K562 (cell line): ENCODE results near the gene CRIP3. TPM values are rescaled to one million over a fixed set of nuclear protein-coding genes. Genes with fewer than 3 reads are reported as not detected.

Source experiments
- ATAC-seq: fragments of 200-7000 bp; cut with Tn5 transposase; 3 replicates; pipeline ENCODE4 v1.9.1; 2020; ENCODE audit warnings: moderate library complexity
- BruUV-seq: library from RNA; stranded (reverse); fragments of 400-500 nt; replicated peaks from 2 replicates; lab custom pipeline; 2021; lab: Mats Ljungman, UMichigan
- CTCF ChIA-PET: fragments of 300-600 bp; formaldehyde crosslinking; extraction: SDS; loops from one replicate; lab custom pipeline; 2021; ENCODE audit warnings: low intra/inter-chr PET ratio; lab: Yijun Ruan, JAX
- POLR2A ChIA-PET: fragments of 300-600, 350-650 bp; sonication (Branson Sonifier 250); formaldehyde crosslinking; extraction: SDS; loops from one replicate; lab custom pipeline; 2021; ENCODE audit warnings: antibody characterized with exemption, inconsistent platforms; lab: Yijun Ruan, JAX
- DNase-seq, 4 experiments: peaks; one replicate each; pipeline versions ENCODE4 v3.0.0 to v3.0.0-alpha.2; 2011 to 2018; ENCODE audit warnings: low spot score in 3 of 4, mixed read lengths in 3 of 4; ENCODE audit errors: extremely low read depth in 1 of 4
- FAIRE-seq: peaks from 2 replicates; lab custom pipeline; 2011; peaks lifted over from hg19 to GRCh38; lab: Jason Lieb, UNC
- H2AFZ ChIP-seq: 2 replicates; pipeline ENCODE4 v1.6.0; 2011; ENCODE audit warnings: low read depth, low read length, control low read depth, inconsistent platforms
- H3K27ac ChIP-seq: fragments of 200-600 bp; 3 replicates; pipeline ENCODE4 v1.8.0; 2011; ENCODE audit warnings: low read depth, mild to moderate bottlenecking, control low read depth, inconsistent platforms, low read length, moderate library complexity, mixed read lengths; ENCODE audit errors: extremely low read depth
- H3K27me3 ChIP-seq, 2 experiments: fragments of 300-600 bp in 1 of 2; 2 replicates in 1 of 2; 3 replicates in 1 of 2; pipeline versions ENCODE4 v1.6.0 to v1.8.0; 2011; ENCODE audit warnings: inconsistent platforms in 2 of 2, low read length in 2 of 2, mild to moderate bottlenecking in 1 of 2, mixed read lengths in 1 of 2, moderate library complexity in 1 of 2; ENCODE audit not compliant: control insufficient read depth in 2 of 2, insufficient read depth in 2 of 2
- H3K36me3 ChIP-seq: fragments of 300-600 bp; 3 replicates; pipeline ENCODE4 v1.8.0; 2011; ENCODE audit warnings: mild to moderate bottlenecking, low read length, inconsistent platforms; ENCODE audit not compliant: control insufficient read depth, insufficient read depth
- H3K4me1 ChIP-seq, 2 experiments: fragments of 200-600 bp in 1 of 2; replicated peaks in 1 of 2; 2 replicates in 1 of 2; 3 replicates in 1 of 2; pipeline versions ENCODE4 v1.5.1 to v1.8.0; 2011; ENCODE audit warnings: inconsistent platforms in 2 of 2, low read length in 2 of 2, mild to moderate bottlenecking in 1 of 2, mixed read lengths in 1 of 2, moderate library complexity in 1 of 2; ENCODE audit not compliant: control insufficient read depth in 2 of 2, insufficient read depth in 2 of 2
- H3K4me2 ChIP-seq: 2 replicates; pipeline ENCODE4 v1.6.1; 2011; ENCODE audit warnings: low read length, control low read depth, inconsistent platforms, mixed read lengths; ENCODE audit not compliant: insufficient read depth
- H3K4me3 ChIP-seq: fragments of 200-600 bp; sonication (generic), shearing (Covaris generic); 2 replicates; pipeline ENCODE4 v1.5.1; 2016; ENCODE audit warnings: control low read depth, inconsistent platforms
- H3K79me2 ChIP-seq: fragments of 200-600 bp; 3 replicates; pipeline ENCODE4 v1.8.0; 2011; ENCODE audit warnings: low read length, inconsistent platforms; ENCODE audit not compliant: control insufficient read depth, insufficient read depth
- H3K9ac ChIP-seq, 2 experiments: 2 replicates each; pipeline versions ENCODE4 v1.6.0 to v1.6.1; 2011; ENCODE audit warnings: low read depth in 2 of 2, low read length in 2 of 2, control low read depth in 1 of 2, inconsistent platforms in 1 of 2, mild to moderate bottlenecking in 1 of 2, mixed read lengths in 1 of 2; ENCODE audit not compliant: insufficient read depth in 1 of 2
- H3K9me1 ChIP-seq: one replicate; pipeline ENCODE4 v1.6.0; 2011; ENCODE audit warnings: inconsistent platforms, mild to moderate bottlenecking, low read length, moderate library complexity; ENCODE audit not compliant: control insufficient read depth, insufficient read depth
- H3K9me3 ChIP-seq: replicated peaks from 2 replicates; pipeline ENCODE4 v1.5.1; 2011; ENCODE audit warnings: low read depth, low read length, inconsistent platforms; ENCODE audit not compliant: control insufficient read depth, insufficient read depth
- H4K20me1 ChIP-seq: replicated peaks from 2 replicates; pipeline ENCODE4 v1.6.1; 2011; ENCODE audit warnings: low read length, inconsistent platforms, mixed read lengths; ENCODE audit not compliant: control insufficient read depth, insufficient read depth
- HNRNPLL ChIP-seq: fragments of 200-400 bp; formaldehyde crosslinking; IDR thresholded peaks from 2 replicates; pipeline ENCODE4 v1.6.1; 2017; ENCODE audit warnings: low read length, low read depth, mild to moderate bottlenecking; ENCODE audit not compliant: poor library complexity, severe bottlenecking
- HSF4 ChIP-seq: fragments of 250-450 bp; sonication (Bioruptor Pico); IDR thresholded peaks from 2 replicates; pipeline ENCODE4 v2.1.2; 2022; ENCODE audit warnings: mild to moderate bottlenecking, moderate library complexity, borderline replicate concordance
- IFI16 ChIP-seq: fragments of 250-450 bp; sonication (Bioruptor Pico); IDR thresholded peaks from 2 replicates; pipeline ENCODE4 v2.1.2; 2022; ENCODE audit warnings: mild to moderate bottlenecking, inconsistent platforms
- NCOA2 ChIP-seq, 2 experiments: fragments of 450-650 bp; IDR thresholded peaks; 2 replicates each; pipeline ENCODE4 v1.6.1; 2018; ENCODE audit warnings: mild to moderate bottlenecking in 2 of 2, moderate library complexity in 1 of 2; ENCODE audit not compliant: partially characterized antibody in 2 of 2
- NFYB ChIP-seq: IDR thresholded peaks from 2 replicates; pipeline ENCODE4 v1.6.1; 2011; ENCODE audit warnings: mild to moderate bottlenecking, moderate library complexity; ENCODE audit not compliant: insufficient read length; ENCODE audit errors: extremely low read depth
- RUNX1 ChIP-seq: sonication (generic); IDR thresholded peaks from 2 replicates; pipeline ENCODE4 v1.6.1; 2016; ENCODE audit warnings: antibody characterized with exemption, low read depth
- SIRT6 ChIP-seq: IDR thresholded peaks from one replicate; pipeline ENCODE4 v1.6.1; 2012; ENCODE audit warnings: low read depth, mild to moderate bottlenecking, control low read depth, inconsistent platforms, low read length, moderate library complexity
- TAF15 ChIP-seq: fragments of 200-400 bp; formaldehyde crosslinking; IDR thresholded peaks from 2 replicates; pipeline ENCODE4 v1.6.1; 2017; ENCODE audit warnings: mild to moderate bottlenecking, low read depth, low read length, moderate library complexity
- whole genome bisulfite sequencing: fragments of 100-300 bp; shearing (Covaris generic); methylation state at CpG from one replicate; pipeline ENCODE4 v1.1.6; 2016; ENCODE audit warnings: low coverage, mixed read lengths; ENCODE audit not compliant: insufficient coverage; ENCODE audit errors: missing lambda C conversion rate; 5-methylcytosine and 5-hydroxymethylcytosine counted together
- in situ Hi-C: fragments of 300-500 bp; cut with MboI; formaldehyde crosslinking; loops from 4 replicates; pipeline ENCODE4 v1.15.0; 2018; ENCODE audit warnings: inconsistent platforms, mixed read lengths
- intact Hi-C: fragments of 100-400 bp; cut with micrococcal nuclease; formaldehyde crosslinking; loops from 2 replicates; pipeline ENCODE4 v1.14.2; 2022
- polyA plus RNA-seq, 8 experiments: library from polyadenylated mRNA; depleted of rRNA in 4 of 8; stranded (reverse) in 5 of 8; unstranded in 3 of 8; fragments of >200 nt; fragmentation: Nextera tagmentation in 2 of 8; fragmentation: Illumina TruSeq in 1 of 8; extraction: Ambion mirVana in 2 of 8; extraction: Trizol in 1 of 8; gene quantifications; 2 replicates each; pipeline versions ENCODE4 v1.2.1 to v1.2.3, GENCODE V29; 2011 to 2014; ENCODE audit warnings: inconsistent platforms in 1 of 8, missing spikeins in 1 of 8
- total RNA-seq, 7 experiments: library from RNA; depleted of rRNA in 6 of 7; stranded (reverse); fragments of >200 nt in 6 of 7; fragmentation: Illumina TruSeq in 2 of 7; extraction: Trizol in 2 of 7; gene quantifications; 2 replicates each; pipeline versions ENCODE4 v1.2.1 to v1.2.3, GENCODE V29; 2011 to 2021; ENCODE audit warnings: low replicate concordance in 1 of 7
- TF ChIP-seq, protein P1 (sequence below): sonication (generic); formaldehyde crosslinking; IDR thresholded peaks from 2 replicates; pipeline ENCODE4 v1.9.0; 2022; ENCODE audit warnings: mild to moderate bottlenecking, missing genetic modification reagents
- TF ChIP-seq, protein P2 (sequence below): fragments of 450-650 bp; IDR thresholded peaks from 2 replicates; pipeline ENCODE4 v1.6.1; 2018; ENCODE audit warnings: mild to moderate bottlenecking, low read depth; ENCODE audit not compliant: partially characterized antibody

The CRIP3 gene
- total and polyA plus RNA-seq, 9 of the 15 experiments (the other 6 are each of a cell fraction or from before 2014, with no cell fraction given), result 0.36 to 2.1 (median 0.87) TPM

DNA sequence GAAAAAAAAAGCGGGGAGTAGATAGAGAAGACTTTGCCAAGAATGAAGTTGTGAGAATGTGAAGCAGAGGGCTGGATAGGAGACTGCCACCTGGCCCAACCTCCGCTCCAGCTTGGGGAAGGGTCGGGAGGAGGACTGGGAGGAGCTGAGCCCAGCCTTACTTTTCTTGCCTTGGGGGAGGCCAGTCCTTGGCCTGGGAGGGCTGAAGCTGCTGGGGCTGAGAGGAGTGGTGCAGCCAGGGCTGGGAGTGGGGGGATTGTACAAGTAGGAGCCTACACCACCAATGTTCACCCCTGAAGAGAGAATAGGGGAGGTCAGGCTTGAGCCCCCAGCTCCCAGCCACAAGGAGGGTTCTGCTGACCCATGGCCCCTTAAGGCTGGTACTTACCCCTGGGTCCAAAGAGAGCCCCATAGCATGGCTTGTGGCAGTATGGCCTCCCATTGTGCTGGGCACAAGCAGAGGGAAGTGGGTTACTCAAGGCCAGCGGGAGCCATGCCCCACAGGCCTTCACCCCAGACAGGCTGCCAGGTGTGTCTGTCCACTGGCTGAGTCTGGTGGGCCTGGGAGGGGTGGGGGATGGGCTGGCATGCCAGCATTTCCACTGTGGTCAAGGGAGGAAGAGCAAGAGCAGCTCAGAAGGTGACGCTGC is 1.1 kb downstream of the CRIP3 start:
- in situ Hi-C loops (no loop called here), intact Hi-C loops (no loop called here)
- Histone ChIP-seq H3K9me1 (no peaks in the 10 kb centered on the region), H3K9ac (peak overlapping the region in 1 of 2 experiments; percentile 86; a peak in 1 of 4 replicates), H3K4me2 (no peak overlapping the region), H3K27me3 (peaks cover 0 to 7% of the 10 kb centered on the region in 2 experiments; a peak in 3 of 5 replicates)
- CTCF ChIA-PET, result no interaction called here
- POLR2A ChIA-PET, result interaction anchor here (0.8 to 1.6 kb wide), 9 partner anchors 8 to 447 kb away, joined by 3 to 7 read pairs (median 4); partner anchors contain the start of gene SLC22A7
- no TSS peak for BruUV-seq
- TF ChIP-seq, protein P1, sequence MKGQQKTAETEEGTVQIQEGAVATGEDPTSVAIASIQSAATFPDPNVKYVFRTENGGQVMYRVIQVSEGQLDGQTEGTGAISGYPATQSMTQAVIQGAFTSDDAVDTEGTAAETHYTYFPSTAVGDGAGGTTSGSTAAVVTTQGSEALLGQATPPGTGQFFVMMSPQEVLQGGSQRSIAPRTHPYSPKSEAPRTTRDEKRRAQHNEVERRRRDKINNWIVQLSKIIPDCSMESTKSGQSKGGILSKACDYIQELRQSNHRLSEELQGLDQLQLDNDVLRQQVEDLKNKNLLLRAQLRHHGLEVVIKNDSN (CRISPR knock-in tag), result 0 out of 2 replicates have a peak, but pooled peaks have one; percentile 11
- TF ChIP-seq TAF15, result no peak
- TF ChIP-seq, all 486 proteins: peak for 1
- H4K20me1 ChIP-seq, result no peaks in the 10 kb centered on the region
- no peak overlapping the region for H2AFZ ChIP-seq
- H3K36me3 ChIP-seq, result no peaks in the 10 kb centered on the region
- no peaks in the 10 kb centered on the region for H3K9me3 ChIP-seq
- H3K4me3 ChIP-seq, result no peak overlapping the region
- H3K79me2 ChIP-seq, result no peaks in the 10 kb centered on the region
- no peak for FAIRE-seq
- DNase-seq, result no peak
- ATAC-seq, result peak; percentile 3; the same call in 1 of the 3 replicates
- peaks cover 14 to 21% of the 10 kb centered on the region in 2 experiments for H3K4me1 ChIP-seq
- WGBS, result 24% methylated on average over 5 of the region's 5 CpGs
- H3K27ac ChIP-seq, result no peak overlapping the region

DNA sequence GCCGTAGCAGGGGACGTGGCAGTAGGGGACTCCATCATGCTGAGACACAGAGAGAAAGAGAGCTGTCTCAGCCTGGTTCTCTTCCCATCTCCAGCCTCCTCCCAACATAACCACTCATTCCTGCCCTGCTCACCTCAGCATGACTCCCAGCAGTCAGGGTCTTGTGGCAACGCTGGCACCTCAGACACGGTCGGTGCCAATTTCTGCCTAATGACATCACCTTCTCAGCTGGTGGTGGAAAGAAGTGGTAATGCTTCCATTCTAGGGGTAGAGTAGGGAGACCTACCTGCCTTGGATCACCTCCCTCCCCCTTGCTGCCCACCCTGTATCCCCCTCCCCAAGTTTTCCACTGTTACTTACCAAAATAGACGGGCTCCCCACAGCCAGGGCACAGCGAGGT is 2.5 kb downstream of the CRIP3 start:
- no peaks in the 10 kb centered on the region for H3K79me2 ChIP-seq
- no TSS peak for BruUV-seq
- intact Hi-C loops, result no loop called here
- H3K4me2 ChIP-seq, result no peak overlapping the region
- H3K4me3 ChIP-seq, result no peak overlapping the region
- no peaks in the 10 kb centered on the region for H3K36me3 ChIP-seq
- CTCF ChIA-PET, result no interaction called here
- in situ Hi-C loops, result no loop called here
- peaks cover 2% of the 10 kb centered on the region for H3K9me1 ChIP-seq
- H2AFZ ChIP-seq, result no peak overlapping the region
- no peak for DNase-seq
- 40% methylated on average over 7 of the region's 7 CpGs for WGBS
- no peak overlapping the region for H3K27ac ChIP-seq
- no peak overlapping the region for H3K9ac ChIP-seq
- H3K4me1 ChIP-seq, result peaks cover 18 to 20% of the 10 kb centered on the region in 2 experiments
- H3K9me3 ChIP-seq, result no peaks in the 10 kb centered on the region
- peaks cover 11 to 22% of the 10 kb centered on the region in 2 experiments; a peak in 4 of 5 replicates for H3K27me3 ChIP-seq
- ATAC-seq, result no peak
- FAIRE-seq, result no peak
- POLR2A ChIA-PET, result interaction anchor here (1.0 to 1.6 kb wide), 2 partner anchors 11 to 14 kb away, joined by 3 read pairs; no protein-coding TSS in a partner anchor
- 0 out of 2 replicates have a peak, but pooled peaks cover 4% of the 10 kb centered on the region for H4K20me1 ChIP-seq
- TF ChIP-seq NCOA2 (IDR thresholded peaks at IDR 0.05; ENCODE audit: partially characterized antibody in 2 of 2), result no peak
- no peak for TF ChIP-seq IFI16 (CRISPR knock-in tag)
- no peak for TF ChIP-seq HNRNPLL
- TF ChIP-seq HSF4 (CRISPR knock-in tag), result no peak
- TF ChIP-seq NFYB, result no peak
- TF ChIP-seq, protein P2, sequence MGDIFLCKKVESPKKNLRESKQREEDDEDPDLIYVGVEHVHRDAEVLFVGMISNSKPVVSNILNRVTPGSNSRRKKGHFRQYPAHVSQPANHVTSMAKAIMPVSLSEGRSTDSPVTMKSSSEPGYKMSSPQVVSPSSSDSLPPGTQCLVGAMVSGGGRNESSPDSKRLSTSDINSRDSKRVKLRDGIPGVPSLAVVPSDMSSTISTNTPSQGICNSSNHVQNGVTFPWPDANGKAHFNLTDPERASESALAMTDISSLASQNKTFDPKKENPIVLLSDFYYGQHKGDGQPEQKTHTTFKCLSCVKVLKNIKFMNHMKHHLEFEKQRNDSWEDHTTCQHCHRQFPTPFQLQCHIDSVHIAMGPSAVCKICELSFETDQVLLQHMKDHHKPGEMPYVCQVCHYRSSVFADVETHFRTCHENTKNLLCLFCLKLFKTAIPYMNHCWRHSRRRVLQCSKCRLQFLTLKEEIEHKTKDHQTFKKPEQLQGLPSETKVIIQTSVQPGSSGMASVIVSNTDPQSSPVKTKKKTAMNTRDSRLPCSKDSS, result no peak
- TF ChIP-seq SIRT6, result no peak
- TF ChIP-seq RUNX1, result no peak
